Activated CD4-positive, alpha-beta T cell treated with anti-CD3 and anti-CD28 coated beads for 4 hours (primary cell): ENCODE results near the gene METRNL.
"Not testable (repeated sequence)": the region's sequence is repeated elsewhere in the genome, so short reads cannot be mapped to it uniquely, and the experiment has no call there.

ENCODE experiments used
- DNase-seq, 2 donors: peaks; one replicate each; pipeline ENCODE4 v3.0.0-alpha.2; 2020

The METRNL gene

GRCh38 chr17:83125515-83126274, 46.3 kb downstream of the METRNL start:
- DNase-seq: no peak

DNA sequence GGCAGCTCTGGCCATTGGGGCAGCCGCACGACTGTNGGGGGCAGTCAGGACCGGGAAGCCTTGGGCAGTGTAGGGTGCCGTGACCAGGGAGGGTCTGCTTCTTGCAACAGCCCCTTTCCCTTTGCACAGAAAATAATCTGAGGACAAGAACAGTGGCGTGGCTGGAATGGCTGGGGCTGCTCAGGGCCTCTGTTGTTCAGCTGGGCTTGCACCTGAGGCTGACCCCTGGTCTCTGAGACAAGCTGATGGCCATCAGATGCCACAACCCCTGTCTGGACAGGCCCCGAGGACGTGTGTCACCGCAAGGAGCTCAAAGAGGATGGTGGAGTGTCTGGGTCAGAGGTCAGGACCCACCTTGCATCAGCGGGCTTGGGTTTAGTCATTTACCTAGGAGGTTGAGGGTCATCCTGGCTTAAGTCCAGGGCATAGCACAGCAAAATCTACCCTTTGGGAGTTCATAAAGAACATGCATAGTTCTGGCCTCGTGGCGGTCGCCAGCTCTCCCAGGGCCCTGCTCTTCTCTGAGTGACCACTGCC, 46.9 kb downstream of the METRNL start:
- no peak for DNase-seq

- DNase-seq: no peak
Observed at GRCh38 chr17:83127431-83128160, 48.2 kb downstream of the METRNL start.

DNA sequence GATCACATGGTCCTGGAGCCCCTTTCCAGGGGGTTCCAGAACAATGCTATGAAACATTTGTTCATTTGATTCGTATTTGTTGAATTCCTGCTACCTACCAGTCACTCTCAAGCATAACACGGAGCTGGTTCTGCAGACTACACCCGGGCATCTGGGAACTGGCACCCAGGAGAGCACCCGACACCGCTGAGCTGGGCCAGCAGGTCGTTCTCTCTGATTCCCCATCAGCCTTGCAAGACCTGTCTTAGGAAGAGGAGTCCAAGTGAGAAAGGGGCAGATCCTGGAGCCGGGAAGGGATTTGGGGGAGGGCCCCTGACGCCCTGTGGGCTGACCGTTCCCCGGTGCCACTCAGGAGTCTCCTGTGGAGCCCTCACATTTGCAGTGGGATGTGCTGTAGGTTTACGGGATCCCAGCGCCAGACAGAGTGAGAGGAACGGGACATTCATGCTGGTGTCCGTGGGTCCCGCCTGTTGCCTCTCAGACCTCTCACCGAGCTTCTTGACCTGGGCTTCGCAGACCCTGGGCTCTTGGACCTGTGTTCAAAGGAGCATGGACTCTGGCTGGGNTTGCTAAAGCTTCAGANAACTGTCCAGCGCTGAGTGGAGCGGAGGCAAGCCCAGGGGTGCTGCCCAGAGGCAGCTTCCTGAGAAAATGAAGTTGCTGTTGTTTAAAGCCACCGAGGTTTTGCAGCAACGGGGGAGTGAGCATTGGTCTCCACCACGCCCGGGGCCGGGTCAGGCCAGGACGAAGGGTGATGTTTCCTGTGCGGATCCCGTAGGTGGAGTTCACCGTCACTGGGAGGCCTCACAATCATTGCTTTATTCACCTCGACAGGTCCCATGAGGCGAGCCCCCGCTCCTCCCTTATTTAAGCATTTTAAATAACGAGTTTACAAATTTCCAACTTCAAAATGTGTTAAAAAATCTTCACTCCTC, 49.2 kb downstream of the METRNL start:
- no peak for DNase-seq

DNA sequence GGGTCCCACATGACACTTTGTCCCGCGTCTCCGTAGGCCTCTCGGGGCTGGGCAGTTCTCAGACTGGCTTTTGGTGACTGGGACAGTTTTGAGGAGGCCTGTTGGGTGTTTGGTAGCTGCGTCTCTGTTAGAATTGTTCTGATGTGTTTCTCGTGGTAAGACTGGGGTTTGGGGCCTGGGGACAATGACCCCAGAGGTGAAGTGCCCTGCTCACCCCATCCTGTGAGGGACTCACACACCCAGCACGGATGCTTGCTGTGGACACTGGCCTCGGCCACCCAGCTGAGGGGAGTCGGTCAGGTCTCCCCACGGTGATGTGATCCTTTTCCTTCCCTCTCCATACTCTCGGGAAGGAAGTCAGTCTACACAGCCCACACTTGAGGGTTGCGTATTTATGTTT, 50.3 kb downstream of the METRNL start:
- no peak for DNase-seq

DNA sequence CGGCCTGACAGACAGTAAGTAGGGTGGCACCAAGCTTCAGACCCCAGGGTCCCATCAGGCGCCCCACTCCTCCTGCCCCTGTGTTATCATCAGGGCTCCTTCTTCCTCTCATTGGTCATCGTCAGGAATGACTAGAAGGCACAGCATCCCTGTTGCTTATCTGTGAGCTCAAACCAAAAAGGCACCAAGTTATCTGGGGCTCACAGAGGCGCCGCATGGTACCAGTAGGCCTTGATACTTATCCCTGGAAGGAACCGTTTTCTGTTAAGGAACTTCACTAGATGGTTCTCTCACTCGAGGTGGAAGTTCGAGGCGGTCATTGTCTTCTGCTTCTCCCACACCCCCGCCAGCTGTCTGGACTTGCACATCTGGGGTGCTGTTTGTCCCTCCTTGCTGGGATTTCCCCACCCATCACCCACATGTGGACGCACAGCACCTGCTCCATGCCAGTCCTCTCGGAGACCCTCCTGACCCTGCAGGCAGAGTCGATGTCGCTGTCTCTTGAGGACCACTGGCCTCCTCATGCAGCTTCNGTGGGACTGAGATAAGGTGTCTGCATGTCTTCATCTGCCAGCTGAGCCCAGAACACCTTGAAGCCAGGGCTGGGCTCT, 52.1 kb downstream of the METRNL start:
- DNase-seq: no peak

DNA sequence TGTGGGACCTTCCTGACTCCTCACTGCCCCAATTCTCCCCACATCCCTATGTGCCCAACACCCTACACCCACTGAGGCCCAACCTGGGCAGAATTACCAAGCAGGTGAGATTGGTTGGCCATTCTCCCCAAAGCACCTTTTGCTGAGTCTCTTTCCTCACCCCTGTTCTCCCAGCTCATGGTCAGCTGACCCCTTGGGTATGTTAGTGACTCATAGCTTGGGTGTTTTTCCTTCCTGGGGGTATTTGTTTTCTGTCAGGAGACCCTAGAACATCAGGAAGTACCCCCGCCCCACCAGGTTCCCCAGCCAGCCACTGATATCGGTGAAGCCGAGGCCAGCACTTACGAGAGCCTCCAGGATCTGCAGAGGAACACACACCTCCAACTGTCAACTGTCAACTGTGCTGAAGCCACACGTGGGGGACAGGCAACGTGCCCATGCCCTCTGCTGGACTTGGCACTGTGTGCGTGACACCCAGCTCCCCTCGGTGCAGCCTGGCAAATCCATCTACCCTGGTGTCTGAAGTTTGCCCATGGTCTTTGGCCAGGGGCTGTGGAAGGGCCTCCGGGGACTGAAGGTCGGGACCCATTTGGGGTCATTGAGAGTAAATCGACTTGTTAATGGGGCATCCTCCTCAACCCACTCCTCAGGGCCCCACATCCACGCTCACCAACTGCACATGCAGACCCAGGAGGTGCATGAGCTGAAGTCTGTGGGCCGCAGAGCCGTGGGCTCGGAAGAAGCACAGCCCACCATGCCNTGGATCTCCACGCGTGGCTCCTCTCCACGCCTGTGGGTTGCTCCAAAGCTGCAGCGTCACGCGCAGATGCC, 53.1 kb downstream of the METRNL start:
- no peak for DNase-seq

DNA sequence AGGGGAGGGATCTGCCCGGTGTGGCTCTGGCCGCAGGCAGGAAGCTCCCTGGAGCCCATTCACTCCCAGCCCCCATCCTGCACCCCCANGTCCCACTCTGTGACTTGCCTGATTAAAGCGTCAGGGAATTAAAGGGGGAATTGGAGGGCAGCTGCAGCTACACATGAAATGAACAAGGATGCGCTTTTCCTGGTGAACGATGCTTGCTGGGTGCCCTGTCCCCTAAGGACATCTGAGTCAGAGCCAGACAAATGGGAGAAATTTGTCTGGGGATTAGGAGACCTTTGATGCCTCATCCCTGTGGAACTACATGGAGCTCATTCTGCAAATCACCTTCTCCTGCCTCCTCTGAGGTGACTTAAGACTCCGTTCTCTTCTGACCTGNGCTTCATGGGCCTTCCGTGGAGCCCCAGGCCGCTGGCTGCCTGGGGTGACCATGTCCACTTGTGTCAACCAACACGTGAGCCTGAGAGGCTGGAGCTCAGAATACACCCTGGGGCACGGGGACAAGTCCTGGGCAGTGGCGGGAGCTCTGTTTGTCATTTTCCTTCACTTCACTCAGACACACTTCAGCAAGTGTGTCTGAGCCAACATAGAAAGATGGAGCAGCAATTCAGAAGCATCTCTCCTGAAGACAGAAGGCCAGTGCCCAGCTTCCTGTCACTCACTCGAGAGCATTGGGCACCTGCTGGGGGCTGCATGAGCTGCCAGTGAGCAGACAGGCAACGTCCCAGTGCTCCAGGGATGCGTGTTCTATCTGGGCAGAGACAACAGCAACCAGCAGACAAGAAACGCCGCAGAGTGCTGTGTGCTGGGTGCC, 54.1 kb downstream of the METRNL start:
- no peak for DNase-seq

- not testable (repeated sequence) for DNase-seq
Observed at GRCh38 chr17:83134456-83134855, 55.0 kb downstream of the METRNL start.

DNA sequence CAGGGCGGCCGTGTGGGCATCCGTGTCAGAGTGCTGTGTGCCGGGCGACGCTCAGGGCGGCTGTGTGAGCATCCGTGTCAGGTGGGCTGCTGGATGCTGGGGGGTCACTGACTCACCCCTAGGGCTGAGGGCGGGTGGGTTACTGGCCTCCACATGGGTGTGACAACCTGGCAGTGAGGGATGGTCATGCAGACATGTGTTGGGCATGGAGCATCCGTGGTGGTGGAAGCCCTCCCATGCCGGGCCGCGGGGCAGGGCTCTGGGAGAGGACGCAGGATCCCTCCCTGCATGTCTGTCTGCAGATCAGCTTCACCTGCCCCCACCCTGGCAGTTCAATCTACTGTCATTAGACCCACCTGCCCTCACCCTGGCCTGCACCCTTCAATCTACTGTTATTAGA, 56.3 kb downstream of the METRNL start:
- no peak for DNase-seq

DNA sequence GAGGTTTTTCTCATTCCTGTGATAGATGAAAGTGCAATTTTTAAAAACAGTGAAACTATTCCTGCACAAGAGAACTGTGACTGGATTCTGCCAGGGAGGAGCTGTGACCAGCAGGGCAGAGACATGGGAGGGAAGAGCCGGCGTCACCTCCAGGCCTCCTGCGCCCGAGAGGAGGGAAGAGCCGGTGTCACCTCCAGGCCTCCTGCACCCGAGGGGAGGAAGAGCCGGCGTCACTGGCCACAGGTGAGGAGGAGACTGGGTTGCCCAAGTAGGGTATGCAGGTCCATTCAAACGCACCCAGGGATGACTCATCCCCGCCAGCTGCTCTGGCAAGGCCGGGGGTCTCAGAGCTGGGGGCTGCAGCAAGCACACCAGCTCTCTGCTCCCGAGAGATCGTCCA, 56.7 kb downstream of the METRNL start:
- DNase-seq: no peak

GRCh38 chr17:83136931-83137330, 57.5 kb downstream of the METRNL start:
- DNase-seq: no peak

DNA sequence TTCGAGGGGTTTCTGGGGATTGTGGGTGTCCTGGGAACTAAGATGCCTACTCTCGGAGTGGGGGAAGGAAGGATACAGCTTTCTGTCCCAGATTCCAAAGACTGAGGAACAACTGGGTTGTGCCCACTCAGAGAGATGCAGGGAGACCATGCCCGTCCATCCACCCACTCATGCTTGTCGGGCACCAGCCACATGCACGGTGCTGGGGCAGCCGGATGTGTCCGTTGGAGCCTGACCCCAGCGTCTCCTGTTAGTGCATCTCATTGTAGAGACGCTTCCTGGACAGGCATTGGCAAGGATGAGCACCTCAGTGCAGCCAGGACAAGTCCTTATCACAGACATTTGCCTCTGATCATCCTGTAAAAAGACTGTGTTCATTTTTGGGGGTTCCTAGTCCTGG, 58.1 kb downstream of the METRNL start:
- DNase-seq: no peak

DNA sequence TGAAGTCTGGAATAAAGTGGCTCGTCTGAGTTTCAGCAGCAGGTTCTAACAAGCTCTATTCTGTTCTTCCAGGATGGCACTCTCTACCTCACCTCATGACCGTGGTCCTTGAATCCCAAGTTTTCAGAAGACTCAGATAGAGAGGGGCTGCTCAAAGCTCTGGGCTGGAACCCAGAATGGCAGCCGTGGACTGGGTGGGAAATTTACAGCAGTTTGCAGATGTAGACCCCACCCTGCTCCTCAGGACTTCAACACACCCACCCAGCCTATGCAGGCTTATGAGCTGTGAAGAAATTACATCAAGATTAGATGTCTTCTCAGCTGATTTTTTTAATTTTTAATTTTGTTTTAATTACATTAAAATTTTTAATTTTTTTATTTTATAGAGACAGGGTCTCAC, 59.4 kb downstream of the METRNL start:
- DNase-seq: no peak

DNA sequence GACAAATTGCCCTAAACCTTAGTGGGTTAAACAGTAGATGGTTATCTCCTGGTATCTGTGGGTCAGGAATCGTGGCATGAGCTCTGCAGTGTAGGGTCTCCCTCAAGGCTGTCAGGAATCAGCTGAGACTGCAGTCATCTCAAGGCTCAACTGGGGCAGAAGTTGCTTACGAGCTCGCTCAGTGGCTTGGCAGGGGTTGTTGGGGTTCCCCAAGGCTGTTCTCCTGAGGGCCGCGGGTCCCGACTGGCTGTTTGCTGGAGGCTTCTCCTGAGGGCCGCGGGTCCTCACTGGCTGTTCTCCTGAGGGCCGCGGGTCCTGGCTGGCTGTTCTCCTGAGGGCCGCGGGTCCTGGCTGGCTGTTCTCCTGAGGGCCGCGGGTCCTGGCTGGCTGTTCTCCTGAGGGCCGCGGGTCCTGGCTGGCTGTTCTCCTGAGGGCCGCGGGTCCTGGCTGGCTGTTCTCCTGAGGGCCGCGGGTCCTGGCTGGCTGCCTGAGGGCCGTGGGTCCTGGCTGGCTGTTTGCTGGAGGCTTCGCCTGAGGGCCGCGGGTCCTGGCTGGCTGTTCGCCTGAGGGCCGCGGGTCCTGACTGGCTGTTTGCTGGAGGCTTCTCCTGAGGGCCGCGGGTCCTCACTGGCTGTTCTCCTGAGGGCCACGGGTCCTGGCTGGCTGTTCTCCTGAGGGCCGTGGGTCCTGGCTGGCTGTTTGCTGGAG, 60.3 kb downstream of the METRNL start:
- not testable (repeated sequence) for DNase-seq

- DNase-seq: not testable (repeated sequence)
Observed at GRCh38 chr17:83140249-83140566, 60.8 kb downstream of the METRNL start.

DNA sequence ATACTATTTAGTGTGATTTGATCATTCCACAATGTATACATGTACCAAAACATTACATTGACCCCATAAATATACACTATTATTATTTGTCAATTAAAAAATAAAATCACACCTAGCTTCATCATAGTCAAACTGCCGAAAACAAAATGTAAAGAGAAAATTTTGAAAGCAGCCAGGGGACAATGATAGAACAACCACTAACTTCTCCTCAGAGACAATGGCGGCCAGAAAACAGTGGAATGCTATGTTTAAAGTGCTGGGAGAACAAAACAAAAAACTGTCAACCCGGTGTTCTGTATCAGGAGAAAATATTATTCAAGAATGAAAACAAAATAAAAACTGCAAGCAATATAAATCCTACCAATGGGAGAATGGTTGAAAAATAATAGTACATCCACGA, 63.2 kb downstream of the METRNL start:
- no peak for DNase-seq

DNA sequence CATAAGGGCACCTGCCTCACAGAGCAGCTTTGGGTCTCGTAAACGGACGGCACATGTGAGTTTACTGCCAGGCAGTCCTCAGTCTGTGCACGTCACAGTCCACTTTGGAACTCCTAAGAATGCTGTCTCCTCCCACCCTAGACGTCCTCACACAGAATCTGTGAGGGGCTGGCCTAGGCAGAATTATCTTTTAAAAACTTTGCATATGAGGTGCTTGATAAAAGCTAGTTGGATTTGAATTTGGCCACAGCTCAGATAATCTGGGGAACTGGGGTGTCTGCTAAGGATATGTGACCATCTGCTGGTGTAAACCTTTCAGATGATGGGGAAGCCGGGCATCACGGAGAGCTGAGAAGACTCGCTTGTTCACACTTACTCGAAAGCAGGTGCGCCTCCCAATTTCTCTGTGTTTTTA, 64.4 kb downstream of the METRNL start:
- DNase-seq: no peak
